GM12801 (cell line): Measurements from ENCODE around the gene VAMP2.

Source experiments
- TF ChIP-seq, protein P1 (sequence below): IDR thresholded peaks from one replicate; pipeline ENCODE4 v1.5.1; 2011; ENCODE audit warnings: control low read depth; ENCODE audit not compliant: insufficient read length; ENCODE audit errors: extremely low read depth

VAMP2 gene

DNA sequence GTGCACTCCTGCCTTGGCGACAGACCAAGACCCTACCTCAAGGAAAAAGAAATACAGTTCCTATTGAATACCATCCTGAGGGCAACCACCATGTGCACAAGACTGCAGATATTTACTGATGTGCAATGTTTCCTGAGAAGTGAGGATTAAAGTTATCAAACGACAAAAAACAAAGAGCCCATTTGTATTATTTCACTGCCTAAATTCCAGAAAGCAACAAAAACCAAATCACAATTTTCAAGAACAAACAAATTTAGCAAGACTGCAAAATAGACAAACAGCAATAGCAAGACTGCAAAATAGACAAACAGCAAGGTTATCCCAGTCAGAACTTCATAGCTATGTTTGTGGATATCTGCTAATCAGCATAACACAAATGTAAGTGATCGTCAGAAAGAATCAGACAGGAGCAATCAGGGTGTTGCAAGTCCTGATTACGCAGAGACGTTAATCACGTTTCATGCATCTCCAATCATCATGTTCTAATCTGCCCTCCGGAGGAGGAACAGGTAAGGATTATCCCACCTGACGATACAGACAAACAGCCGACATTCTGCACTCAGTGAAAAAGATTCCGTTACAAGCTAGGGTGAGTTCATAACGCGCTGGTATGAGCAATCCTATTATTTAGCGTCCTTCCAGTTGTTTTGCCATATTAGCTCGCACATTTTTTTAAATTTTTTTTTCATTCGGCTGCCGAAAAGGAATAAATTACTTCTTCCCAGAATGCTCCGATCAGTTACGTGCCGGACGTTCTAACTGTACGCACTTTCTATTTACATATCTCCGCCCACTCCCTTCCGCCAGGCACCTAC lies 10.5 kb upstream of the VAMP2 start:
- TF ChIP-seq, protein P1, sequence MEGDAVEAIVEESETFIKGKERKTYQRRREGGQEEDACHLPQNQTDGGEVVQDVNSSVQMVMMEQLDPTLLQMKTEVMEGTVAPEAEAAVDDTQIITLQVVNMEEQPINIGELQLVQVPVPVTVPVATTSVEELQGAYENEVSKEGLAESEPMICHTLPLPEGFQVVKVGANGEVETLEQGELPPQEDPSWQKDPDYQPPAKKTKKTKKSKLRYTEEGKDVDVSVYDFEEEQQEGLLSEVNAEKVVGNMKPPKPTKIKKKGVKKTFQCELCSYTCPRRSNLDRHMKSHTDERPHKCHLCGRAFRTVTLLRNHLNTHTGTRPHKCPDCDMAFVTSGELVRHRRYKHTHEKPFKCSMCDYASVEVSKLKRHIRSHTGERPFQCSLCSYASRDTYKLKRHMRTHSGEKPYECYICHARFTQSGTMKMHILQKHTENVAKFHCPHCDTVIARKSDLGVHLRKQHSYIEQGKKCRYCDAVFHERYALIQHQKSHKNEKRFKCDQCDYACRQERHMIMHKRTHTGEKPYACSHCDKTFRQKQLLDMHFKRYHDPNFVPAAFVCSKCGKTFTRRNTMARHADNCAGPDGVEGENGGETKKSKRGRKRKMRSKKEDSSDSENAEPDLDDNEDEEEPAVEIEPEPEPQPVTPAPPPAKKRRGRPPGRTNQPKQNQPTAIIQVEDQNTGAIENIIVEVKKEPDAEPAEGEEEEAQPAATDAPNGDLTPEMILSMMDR: no peak

DNA sequence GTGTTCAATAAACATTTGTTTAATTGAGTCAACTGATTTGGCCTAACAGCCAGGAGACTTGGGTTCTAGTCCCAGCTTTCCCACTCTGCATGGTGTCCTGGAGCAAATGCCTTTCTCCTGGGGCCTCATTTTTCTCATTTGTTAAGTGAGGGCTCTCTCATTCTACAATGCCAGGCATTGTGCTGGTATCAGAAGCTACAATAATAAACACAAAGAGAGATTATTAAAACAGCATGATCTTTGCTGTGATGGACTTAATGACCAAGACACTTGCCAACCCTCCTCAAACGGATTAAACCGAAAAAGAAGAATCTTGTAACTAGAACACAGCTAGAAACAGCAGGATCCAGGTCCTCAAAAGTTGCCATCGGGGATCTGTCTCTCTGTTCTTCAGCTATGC lies 4.8 kb upstream of the VAMP2 start:
- TF ChIP-seq, protein P1: no peak

GRCh38 chr17:8166731-8167130 lies 4.0 kb upstream of the VAMP2 start:
- TF ChIP-seq, protein P1: no peak

- TF ChIP-seq, protein P1: no peak
Measured at GRCh38 chr17:8164815-8165131, 2.0 kb upstream of the VAMP2 start.

GRCh38 chr17:8163978-8164814 lies 1.4 kb upstream of the VAMP2 start:
- TF ChIP-seq, protein P1: no peak

GRCh38 chr17:8162997-8163977 lies 539 bp upstream of the VAMP2 start:
- TF ChIP-seq, protein P1: no peak
